Renal cortical epithelial cell (primary cell): Measurements from ENCODE around the gene CLMN. TPM values are rescaled to one million over a fixed set of nuclear protein-coding genes. Genes with fewer than 3 reads are reported as not detected.

Experiments used
- DNase-seq: peaks from one replicate; pipeline ENCODE4 v3.0.0-alpha.2; 2011; ENCODE audit warnings: low read depth
- total RNA-seq: library from RNA; depleted of rRNA; stranded (reverse); fragments of >200 nt; gene quantifications from 2 replicates; pipeline ENCODE4 v1.2.3, GENCODE V29; 2014

CLMN gene
- total RNA-seq, 1 donor from 2014 or later, result 30.3 TPM

DNA sequence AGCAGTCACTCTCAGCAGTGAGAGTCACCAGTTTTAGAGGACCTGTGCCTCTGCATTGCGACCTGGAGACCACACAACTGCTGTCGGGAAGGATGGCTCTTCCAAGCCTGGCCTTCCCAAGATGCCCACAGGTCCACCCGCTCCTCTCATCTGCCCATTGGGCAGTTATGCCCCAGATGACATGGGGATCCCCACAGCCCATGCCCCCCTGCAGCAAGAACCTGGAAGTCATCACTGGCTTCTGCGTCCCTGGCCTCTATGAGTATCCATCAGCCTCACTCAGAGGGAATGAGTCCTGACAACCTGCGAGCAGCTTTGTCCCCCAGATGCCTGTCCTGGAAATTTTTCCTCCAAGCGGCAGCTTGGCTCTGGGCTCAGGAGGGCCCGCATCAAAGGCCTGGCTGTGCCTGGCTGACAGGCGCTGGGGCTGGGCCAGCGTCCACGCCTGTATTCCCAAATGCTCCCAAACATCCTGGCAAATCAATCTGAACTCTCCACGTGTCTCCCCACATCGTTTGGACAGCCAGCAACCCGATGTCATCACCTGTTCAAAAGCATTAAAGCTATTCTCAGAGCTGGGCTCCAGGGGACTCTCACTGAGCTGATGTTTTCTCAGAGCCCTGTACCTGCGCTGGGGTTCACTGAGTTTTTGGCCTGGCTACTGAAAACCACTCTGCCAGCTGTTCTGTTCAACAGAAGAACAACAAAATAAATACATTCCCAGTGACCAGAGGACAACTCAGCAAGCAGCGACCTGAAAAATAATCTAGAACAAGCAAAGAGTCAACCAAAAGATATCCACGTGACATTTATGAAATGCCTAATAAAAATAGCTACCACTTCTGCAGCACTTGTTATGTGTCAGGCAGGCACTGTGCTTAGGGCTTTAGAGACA is 57.8 kb downstream of the CLMN start:
- DNase-seq, result no peak

DNA sequence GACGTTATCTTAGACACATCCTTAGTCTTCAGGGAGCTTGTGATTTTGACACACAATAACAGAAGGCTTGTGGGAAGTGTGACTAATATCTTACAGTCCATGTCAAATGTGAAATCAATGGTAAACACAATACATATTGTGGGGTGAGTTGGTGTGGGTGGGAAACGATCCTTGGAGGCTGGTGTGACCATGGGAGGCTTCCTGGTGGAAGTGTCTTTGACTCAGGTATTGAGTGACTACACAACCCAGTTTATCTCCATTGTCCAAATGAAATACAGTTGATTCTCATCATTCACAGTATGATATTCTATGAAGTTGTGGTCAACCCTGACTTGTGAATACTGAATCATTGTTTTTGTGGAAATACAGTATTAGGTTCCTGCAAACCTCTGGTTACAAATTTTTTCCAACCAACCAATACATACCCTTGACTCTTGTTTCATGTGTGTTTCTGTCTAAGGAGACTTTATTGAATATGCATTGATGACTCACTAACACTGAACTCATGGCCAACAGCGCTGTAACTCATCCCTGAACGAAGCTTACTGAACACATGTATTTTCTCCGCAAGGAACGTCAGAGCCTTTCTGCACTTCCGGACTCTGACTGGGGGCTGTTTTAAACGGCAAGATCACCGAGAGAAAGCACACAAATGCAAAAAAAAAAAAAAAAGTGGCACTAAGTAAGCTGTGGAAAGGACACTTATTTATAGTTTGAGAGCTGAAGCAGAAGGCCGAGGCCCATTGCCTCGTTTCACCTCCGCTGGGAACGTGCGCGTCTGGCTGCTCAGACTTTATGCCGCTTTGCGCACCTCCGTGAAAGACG is 59.0 kb downstream of the CLMN start:
- DNase-seq, result peak; percentile 76

- no peak for DNase-seq
Observed at GRCh38 chr14:95258754-95259593, 60.7 kb downstream of the CLMN start.

- no peak for DNase-seq
Observed at GRCh38 chr14:95258156-95258555, 61.6 kb downstream of the CLMN start.

- no peak for DNase-seq
Observed at GRCh38 chr14:95257521-95257920, 62.2 kb downstream of the CLMN start.

GRCh38 chr14:95256776-95257060 is 63.0 kb downstream of the CLMN start:
- DNase-seq, result no peak

GRCh38 chr14:95256002-95256775 is 63.5 kb downstream of the CLMN start:
- DNase-seq, result peak; percentile 97

DNA sequence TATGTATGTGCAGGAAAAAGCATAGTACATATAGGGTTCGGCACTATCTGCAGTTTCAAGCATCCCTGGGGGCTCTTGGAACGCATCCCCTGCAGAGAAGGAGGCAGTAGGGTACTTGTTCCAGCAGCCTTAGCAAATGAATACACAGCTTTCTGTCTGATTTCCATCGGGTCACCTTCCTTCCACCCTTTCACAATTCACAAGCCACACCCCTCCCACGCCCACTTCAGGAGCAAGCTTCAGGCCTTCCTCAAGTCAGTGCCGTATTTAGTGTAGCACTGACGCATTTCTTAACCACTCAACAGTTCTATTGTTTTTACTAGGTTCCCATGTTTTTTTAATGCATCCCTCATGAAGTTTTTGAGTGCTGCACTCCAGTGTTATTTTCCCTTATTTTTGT is 64.2 kb downstream of the CLMN start:
- DNase-seq, result peak; percentile 97

DNA sequence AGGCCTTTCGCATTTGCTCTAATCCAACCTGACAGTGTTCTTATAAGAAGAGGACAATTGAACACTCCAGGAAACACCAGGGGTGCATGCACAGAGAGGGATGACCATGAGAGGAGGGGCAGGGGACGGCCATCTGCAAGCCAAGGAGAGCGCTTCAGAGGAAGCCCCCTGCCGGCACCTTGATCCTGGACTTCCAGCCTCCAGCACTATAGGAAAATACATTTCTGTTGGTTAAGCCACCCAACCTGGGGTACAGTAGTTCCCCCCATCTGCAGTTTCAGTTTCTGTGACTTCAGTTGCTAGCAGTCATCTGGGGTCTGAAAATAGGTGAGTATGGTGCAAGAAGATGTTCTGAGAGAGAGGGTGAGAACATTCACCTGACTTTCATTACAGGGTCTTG is 64.7 kb downstream of the CLMN start:
- DNase-seq, result no peak

GRCh38 chr14:95254288-95254687 is 65.4 kb downstream of the CLMN start:
- no peak for DNase-seq

DNA sequence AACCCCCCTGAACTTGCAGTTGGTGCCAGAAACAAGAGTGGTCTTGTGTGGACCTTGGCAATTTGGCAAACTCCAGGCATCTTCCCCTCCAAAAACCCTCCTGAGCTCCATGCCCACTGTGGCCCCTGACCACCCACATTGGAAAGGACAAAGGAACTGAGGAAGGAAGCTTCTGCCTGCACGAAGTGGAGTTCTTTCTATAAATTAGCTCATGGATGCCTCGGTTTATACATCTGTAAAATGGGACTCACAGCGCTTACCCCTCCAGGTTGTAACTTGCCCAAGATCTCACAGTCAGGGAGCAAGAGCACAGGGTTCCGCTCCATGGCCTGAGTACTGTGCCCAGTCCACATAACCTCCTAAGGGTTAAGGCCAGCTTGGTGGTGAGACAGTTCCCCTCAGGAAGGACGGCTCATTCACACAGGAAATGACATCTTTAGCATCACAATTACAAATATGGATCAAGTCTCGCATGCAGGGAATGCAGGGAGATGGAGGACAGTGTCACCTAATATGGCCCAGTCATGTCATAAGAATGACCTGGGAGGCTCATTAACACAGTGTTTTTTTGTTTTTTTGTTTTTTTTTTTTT is 66.6 kb downstream of the CLMN start:
- no peak for DNase-seq

GRCh38 chr14:95252219-95252618 is 67.5 kb downstream of the CLMN start:
- no peak for DNase-seq

GRCh38 chr14:95250936-95251335 is 68.8 kb downstream of the CLMN start:
- DNase-seq, result no peak

- peak; percentile 69 for DNase-seq
Observed at GRCh38 chr14:95250140-95250769, 69.5 kb downstream of the CLMN start.

DNA sequence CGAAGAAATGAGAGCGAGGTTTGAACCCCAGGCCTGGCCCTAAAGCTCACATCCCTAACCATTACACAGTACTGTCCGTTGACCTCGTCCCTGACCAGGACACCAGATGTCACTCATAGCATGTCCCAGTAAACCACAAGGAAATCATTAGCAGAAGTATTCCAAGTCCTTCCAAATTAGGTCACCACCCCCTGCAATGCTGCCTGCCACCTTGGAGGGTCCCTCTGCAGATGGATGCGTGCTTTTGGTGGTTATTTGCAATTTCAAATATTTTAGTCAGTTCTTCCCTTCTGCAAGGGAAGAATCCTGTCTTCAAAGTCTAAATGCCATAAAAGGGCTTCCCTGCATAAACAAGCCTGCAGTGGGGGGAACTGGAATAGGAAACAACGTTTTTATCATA is 71.3 kb downstream of the CLMN start:
- peak; percentile 58 for DNase-seq

DNA sequence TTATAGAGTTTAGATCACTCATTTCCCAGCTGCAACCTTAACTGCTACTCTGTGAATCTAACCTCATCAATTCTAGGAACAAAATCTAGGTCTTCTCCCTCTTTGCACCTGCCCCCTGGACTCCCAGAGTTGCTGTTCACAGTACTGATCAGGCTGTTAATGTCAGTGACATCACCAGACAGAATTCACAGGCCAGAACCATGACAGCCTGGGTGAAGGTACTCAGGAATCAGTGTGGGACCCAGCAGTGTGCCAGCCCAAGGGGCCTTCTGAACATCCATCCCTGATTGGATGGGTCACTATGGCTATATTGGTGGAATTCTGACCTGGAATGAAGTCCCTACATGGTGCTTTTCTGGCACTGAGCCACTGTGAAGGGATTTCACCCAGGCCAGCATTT is 72.8 kb downstream of the CLMN start:
- DNase-seq, result no peak

DNA sequence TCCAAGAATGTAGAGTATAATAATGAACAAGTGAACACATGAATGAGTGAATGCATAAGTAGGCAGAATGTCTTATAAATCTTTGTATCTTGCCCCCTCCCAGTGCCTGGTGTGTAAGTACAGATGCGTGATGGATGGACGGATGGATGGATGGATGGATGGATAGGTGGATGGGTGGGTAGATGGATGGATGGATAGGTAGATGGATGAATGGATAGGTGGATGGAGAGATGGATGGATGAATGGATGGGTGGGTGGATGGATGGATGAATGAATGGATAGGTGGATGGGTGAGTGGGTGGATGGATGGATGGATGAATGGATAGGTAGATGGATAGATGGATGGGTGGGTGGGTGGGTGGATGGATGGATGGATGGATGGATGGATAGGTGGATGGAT is 74.4 kb downstream of the CLMN start:
- DNase-seq, result no peak

GRCh38 chr14:95244587-95244986 is 75.1 kb downstream of the CLMN start:
- DNase-seq, result no peak

DNA sequence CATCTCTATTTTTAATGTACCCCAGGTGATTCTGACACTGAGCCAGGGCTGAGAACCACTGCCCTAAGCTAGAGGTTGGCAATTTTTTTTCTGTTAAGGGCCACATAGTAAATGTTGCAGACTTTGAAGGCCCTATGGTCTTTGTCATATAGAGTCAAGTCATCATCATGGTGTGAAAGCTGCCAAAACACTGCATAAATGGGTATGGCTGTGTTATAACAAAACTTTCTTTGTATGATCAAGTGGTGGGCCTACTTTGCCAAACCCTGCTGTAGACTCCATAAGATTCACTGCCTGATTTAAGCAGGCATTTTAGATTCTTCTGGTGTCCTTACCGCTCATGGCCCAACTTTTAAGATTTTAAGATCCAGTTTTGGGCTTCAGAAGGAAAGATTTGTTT is 76.8 kb downstream of the CLMN start:
- DNase-seq, result no peak
